ENCODE data around the gene SLC6A3.

SLC6A3 gene

GRCh38 chr5:1404062-1404461 lies 41.2 kb downstream of the SLC6A3 start:
- no peak for DNase-seq

DNA sequence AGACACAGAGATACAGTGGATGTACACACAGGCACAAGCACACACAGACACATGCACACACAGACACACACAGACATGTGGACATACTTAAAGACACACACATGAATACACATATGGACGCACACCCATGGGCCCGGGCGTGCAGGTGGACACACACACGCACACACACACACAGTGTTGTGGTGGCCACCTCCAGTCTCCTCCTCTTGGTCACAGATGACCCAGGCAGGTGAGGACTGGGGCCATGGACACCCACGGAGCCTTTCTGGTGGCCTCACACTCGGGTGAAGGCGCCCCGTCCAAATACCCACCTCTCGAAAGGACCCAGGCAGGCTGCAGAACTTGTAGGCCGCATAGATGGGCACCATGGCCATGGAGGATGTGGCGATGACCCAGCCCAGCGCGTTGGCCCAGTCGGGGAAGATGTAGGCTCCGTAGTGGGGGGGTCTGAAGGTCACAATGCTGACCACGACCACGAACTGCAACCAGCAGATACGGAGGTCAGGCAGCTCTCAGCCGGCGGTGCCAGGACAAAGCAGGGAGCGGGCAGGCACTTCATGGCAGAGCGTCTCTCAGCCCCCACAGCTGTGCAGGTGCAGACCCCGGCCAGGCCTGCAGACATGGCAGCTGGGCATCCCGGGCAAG lies 42.5 kb downstream of the SLC6A3 start:
- no peak for DNase-seq

GRCh38 chr5:1401536-1402138 lies 43.6 kb downstream of the SLC6A3 start:
- no peak for DNase-seq

GRCh38 chr5:1400936-1401335 lies 44.3 kb downstream of the SLC6A3 start:
- no peak for DNase-seq

DNA sequence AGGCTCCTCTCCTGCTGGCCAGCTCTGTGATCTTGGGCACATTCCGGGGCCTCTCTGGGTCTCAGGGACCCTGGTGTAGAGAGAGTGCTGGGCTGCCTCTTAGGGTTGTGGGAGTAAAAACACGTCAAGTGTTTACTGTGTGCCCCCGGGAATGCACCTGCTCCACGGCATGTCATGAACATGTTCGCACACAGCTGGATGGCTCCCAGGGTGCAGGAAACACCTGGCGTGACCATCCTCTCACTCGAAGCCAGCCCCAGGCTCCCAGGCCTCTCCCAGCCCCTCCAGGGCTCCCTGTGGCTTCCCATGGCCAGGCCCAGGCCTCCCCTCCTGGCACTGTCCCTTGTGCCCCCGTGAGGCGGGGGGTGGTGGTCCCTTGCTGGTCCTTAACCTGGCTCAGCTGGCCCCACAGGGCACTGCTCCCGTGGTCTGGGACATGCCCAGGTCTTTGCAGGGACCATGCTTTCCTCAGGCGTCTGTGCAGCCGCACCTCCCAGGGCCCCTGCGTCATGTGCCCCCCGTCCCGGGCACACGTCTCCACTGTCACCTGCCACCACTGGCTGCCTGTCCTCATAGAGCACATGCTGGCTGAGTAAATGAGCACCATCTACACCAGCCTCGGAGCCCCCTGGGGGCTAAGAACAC lies 44.9 kb downstream of the SLC6A3 start:
- DNase-seq: no peak

DNA sequence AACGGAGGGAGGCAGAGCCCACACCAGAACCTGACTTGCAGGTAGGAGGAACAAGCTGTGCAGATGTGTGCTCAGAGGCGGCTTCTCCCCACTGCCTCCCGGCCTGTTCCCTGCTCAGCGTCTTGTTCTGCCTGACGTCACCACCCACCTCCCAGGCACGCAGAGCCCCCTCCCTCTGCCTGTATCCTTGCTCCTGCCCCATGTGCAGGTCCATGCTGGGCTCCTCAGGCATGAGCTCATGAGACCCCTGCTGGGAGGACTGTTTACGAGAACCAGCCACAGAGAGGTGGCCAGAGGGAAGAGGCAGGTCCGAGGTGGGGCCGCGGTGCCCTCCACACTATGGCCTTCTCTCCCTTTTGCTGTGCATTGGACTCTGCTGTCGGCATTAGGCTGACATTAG lies 45.5 kb downstream of the SLC6A3 start:
- DNase-seq: no peak

DNA sequence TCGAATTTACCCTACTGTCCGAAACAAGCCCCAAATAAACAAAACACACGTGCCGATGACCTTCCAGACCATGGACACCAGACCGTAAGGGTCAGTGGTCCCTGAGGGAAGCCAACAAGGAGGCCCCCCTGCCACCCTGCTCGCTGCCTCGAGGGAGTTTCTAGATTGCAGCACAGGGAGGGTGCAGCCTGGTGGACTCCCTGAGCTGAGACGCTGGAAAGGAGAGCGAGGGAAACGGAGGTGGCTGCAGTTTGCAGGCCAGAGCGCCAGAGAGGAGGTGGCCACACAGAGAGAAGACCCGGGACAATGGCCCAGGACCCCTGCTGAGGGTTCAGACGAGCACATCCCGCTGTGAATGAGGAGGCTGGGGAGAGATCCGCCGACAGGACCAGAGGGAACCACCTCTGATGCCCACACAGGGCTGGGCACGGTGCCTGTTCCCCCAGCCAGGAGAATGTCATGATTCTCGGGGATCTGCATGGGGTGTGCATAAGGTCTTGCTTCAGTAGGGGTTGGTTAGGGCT lies 48.9 kb downstream of the SLC6A3 start:
- DNase-seq: no peak

GRCh38 chr5:1394881-1395860 lies 50.1 kb downstream of the SLC6A3 start:
- no peak for DNase-seq

DNA sequence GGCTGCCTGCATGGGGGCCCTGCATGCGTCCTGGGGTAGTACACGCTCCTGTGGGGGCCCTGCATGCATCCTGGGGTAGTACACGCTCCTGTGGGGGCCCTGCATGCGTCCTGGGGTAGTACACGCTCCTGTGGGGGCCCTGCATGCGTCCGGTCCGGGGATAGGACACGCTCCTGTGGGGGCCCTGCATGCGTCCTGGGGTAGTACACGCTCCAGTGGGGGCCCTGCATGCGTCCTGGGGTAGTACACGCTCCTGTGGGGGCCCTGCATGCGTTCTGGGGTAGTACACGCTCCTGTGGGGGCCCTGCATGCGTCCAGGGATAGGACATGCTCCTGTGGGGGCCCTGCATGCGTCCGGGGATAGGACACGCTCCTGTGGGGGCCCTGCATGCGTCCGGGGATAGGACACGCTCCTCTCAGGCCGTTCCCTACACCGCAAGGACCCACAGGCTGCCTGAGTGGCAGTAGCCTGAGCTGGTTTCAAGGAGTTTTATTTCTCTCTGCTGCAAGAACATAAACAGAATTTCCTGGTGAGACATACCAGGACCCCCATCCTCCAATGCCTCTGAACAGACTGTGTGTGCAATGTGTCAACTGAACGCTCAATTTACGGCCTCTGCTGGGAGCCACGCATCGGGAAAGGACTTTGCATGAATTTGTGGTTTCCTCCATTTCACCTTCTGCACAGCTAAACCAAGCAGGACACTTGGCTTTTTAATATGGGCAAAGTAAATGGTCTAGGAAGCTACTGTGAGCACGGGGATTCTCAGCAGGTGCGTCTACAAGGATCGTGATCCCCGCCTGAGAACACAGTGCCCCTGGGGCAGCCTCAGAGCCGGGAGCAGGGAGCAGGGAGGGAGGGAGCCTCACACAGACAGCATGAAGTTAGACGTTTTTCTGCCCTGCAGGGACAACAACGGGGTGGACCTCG lies 51.4 kb downstream of the SLC6A3 start:
- no peak for DNase-seq

- no peak for DNase-seq
These were observed 52.3 kb downstream of the SLC6A3 start for GRCh38 chr5:1392801-1393565.

DNA sequence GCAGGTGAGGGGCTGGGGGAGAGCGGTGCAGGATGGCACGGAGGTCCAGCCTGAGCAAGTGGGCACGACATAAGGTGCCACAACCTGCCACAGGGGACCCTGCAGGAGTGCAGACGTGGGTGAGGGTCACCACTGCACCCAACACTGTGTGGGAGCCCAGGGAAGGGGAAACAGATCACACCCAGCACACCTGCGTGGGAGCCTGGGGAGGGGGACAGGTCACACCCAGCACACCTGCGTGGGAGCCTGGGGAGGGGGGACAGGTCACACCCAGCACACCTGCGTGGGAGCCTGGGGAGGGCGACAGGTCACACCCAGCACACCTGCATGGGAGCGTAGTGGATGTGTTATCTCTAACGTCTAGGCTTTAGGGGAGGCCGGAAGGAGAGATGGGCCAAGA lies 53.0 kb downstream of the SLC6A3 start:
- DNase-seq: no peak

DNA sequence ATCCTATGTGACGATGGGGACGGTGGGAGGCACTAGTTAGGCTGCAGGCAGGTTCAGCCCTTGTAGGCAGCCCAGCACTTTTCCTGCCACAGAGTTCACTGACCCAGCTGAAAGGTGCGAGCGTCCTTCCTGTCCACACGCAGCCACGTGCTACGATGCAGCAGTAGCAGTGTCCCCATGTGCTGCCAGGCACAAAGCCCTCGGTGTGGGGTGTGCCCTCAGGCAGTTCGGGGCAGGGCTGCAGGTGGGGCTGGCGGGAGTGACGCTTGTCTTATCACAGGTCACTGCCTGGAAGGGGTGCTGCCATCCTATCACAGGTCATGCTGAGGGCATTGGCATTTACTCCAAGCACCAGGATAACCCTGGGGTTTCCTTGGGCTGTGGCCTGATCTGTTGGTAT lies 53.5 kb downstream of the SLC6A3 start:
- DNase-seq: no peak

- no peak for DNase-seq
These were observed 54.2 kb downstream of the SLC6A3 start for GRCh38 chr5:1390861-1391600.

GRCh38 chr5:1390333-1390732 lies 54.9 kb downstream of the SLC6A3 start:
- DNase-seq: no peak

DNA sequence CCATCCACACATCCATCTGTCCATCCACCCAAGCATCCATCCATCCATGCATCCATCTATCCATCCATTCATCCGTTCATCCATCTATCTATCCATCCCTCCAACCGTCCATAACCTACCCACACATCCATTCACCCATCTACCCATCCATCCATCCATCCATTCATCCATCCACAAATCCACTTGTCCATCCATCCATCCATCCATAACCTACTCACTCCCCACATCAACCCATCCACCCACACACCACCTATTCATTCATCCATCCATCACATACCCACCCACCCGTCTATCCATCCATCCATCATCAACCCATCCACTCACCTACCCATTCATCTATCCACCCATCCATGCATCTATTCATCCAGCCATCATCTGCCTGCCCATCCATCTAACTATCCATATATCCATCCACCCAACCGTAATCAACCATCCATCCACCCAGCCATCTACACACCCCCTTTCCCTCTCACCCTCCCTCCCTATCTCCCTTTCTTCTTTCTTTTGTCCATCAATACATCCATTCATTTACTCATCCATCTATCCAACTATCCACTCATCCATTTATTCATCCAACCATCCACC lies 56.8 kb downstream of the SLC6A3 start:
- DNase-seq: no peak

DNA sequence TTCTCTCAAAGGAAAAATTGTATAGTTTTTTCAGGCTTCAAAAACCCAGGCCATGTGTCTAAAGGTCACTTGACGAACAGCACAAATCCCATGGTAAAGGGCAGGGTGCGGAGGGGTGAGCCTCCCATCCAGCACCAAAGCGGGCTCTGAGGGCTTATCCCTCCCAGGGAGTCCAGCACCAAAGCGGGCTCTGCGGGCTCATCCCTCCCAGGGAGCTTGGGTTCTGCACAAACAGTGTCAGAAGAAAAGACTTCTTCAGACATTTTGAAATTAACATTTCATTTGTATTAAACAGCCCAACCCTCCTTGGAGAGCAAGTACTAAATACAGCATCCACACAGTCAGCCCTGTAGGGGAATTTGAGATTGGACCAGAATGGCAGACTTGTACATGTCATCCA lies 57.4 kb downstream of the SLC6A3 start:
- DNase-seq: no peak

GRCh38 chr5:1387059-1387755 lies 58.0 kb downstream of the SLC6A3 start:
- no peak for DNase-seq

DNA sequence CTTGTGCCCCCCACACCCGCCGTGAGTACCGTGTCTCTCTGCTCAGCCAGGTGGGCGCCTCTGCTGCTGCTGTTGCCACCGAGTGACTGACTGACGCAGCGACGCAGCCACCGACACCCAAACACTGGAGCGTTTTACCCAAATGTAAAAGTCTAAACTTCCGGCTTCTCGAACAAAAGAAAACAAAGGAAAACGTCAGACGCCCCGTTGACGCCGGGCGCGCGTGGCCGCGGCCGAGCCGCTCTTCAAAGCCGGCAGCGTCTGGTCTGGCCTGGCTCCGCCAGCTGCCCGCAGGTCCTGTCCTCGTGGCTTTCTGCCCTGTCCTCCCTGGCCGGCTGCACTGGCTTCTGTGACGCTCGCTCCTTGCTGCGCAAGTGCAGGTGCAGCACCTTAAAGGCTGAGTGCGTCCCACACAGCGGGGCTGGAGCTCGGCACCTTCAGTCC lies 58.9 kb downstream of the SLC6A3 start:
- peak; percentile 21 for DNase-seq
